ENCODE results near the gene AKAP14. TPM values are rescaled to one million over a fixed set of nuclear protein-coding genes. Genes with fewer than 3 reads are reported as not detected.
"Not testable (repeated sequence)": the region's sequence is repeated elsewhere in the genome, so short reads cannot be mapped to it uniquely, and the experiment has no call there.

AKAP14 gene
- polyA plus RNA-seq, 1 donor (not counting 4 experiments of a cell fraction or from before 2014, with no cell fraction given) = not detected

DNA sequence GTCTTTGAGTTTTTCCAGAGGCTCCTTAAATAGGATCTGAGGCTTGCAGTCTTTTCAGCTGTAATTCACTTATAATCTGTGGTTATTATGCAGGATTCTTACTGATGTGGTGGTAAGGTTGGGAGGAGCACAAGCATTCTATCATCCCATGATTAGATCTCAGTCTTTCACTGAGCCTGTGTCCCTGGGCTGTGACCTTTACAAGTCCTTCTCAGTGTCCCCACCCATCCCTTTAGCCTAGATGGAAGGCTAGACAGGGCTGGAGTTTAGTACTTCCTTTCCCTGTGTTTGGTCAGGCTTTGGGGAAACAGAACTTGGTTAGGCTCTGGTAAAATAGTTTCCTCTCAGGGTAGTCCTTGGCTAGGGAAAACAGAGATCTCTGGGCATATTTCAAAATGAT, 64.9 kb downstream of the AKAP14 start:
- Histone ChIP-seq H4K20me1 (ENCODE audit: control insufficient read depth, extremely low read depth, insufficient read depth, low read length) (no peaks in the 10 kb centered on the region), H3K4me1 (ENCODE audit: control insufficient read depth, extremely low read depth, insufficient read depth, low read length) (no peaks in the 10 kb centered on the region), H3K9ac (ENCODE audit: control insufficient read depth, extremely low read depth, insufficient read depth, low read length) (no peak overlapping the region), H3K4me3 (ENCODE audit: control insufficient read depth in 2 of 3, extremely low read depth in 1 of 3, insufficient read depth in 2 of 3, low read depth in 1 of 3, low read length in 3 of 3) (no peak overlapping the region), H3K4me2 (ENCODE audit: control insufficient read depth, extremely low read depth, insufficient read depth, low read depth, low read length) (no peak overlapping the region), H2AFZ (ENCODE audit: control insufficient read depth, low read length) (no peak overlapping the region), H3K79me2 (ENCODE audit: control insufficient read depth, insufficient read depth, low read length) (no peaks in the 10 kb centered on the region), H3K36me3 (ENCODE audit: control insufficient read depth in 2 of 2, extremely low read depth in 1 of 2, insufficient read depth in 2 of 2, low read length in 2 of 2) (no peaks in the 10 kb centered on the region), H3K9me3 (ENCODE audit: control insufficient read depth, low read depth, low read length) (no peaks in the 10 kb centered on the region), H3K9me1 (ENCODE audit: control insufficient read depth, extremely low read depth, insufficient read depth, low read length) (no peaks in the 10 kb centered on the region), H3K27me3 (ENCODE audit: control insufficient read depth, extremely low read depth, insufficient read depth, low read length) (no peaks in the 10 kb centered on the region), H3K27ac (ENCODE audit: control insufficient read depth, insufficient read depth, low read length) (no peak overlapping the region)
- dilution Hi-C loops (cut with MboI; ENCODE audit: extremely low pct_ligation_motif_present, low sequenced_read_pairs) = no loop called here
- TF ChIP-seq, protein P1, sequence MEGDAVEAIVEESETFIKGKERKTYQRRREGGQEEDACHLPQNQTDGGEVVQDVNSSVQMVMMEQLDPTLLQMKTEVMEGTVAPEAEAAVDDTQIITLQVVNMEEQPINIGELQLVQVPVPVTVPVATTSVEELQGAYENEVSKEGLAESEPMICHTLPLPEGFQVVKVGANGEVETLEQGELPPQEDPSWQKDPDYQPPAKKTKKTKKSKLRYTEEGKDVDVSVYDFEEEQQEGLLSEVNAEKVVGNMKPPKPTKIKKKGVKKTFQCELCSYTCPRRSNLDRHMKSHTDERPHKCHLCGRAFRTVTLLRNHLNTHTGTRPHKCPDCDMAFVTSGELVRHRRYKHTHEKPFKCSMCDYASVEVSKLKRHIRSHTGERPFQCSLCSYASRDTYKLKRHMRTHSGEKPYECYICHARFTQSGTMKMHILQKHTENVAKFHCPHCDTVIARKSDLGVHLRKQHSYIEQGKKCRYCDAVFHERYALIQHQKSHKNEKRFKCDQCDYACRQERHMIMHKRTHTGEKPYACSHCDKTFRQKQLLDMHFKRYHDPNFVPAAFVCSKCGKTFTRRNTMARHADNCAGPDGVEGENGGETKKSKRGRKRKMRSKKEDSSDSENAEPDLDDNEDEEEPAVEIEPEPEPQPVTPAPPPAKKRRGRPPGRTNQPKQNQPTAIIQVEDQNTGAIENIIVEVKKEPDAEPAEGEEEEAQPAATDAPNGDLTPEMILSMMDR (optimal IDR thresholded peaks at IDR 0.05 in 1 of 3, IDR thresholded peaks at IDR 0.05 in 1 of 3, conservative IDR thresholded peaks at IDR 0.05 in 1 of 3; ENCODE audit: extremely low read depth in 1 of 3, insufficient read depth in 2 of 3, low read length in 3 of 3) = no peak
- no peak for TF ChIP-seq EZH2 (IDR thresholded peaks at IDR 0.05; ENCODE audit: low read length)
- DNase-seq (ENCODE audit: low read depth, low spot score) = no peak
- FAIRE-seq = no peak

DNA sequence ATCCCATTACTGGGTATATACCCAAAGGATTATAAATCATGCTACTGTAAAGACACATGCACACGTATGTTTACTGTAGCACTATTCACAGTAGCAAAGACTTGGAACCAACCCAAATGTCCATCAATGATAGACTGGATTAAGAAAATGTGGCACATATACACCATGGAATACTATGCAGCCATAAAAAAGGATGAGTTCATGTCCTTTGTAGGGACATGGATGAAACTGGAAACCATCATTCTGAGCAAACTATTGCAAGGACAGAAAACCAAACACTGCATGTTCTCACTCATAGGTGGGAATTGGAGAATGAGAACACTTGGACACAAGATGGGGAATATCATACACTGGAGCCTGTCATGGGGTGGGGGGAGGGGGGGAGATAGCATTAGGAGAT, 71.1 kb downstream of the AKAP14 start:
- H2AFZ ChIP-seq (ENCODE audit: control insufficient read depth, low read length); H3K4me3 ChIP-seq (ENCODE audit: control insufficient read depth in 2 of 3, extremely low read depth in 1 of 3, insufficient read depth in 2 of 3, low read depth in 1 of 3, low read length in 3 of 3); H3K9me1 ChIP-seq (ENCODE audit: control insufficient read depth, extremely low read depth, insufficient read depth, low read length); H3K9me3 ChIP-seq (ENCODE audit: control insufficient read depth, low read depth, low read length); FAIRE-seq; dilution Hi-C loops (cut with MboI; ENCODE audit: extremely low pct_ligation_motif_present, low sequenced_read_pairs); H3K4me2 ChIP-seq (ENCODE audit: control insufficient read depth, extremely low read depth, insufficient read depth, low read depth, low read length); H3K9ac ChIP-seq (ENCODE audit: control insufficient read depth, extremely low read depth, insufficient read depth, low read length); H3K79me2 ChIP-seq (ENCODE audit: control insufficient read depth, insufficient read depth, low read length); DNase-seq (ENCODE audit: low read depth, low spot score); H3K27me3 ChIP-seq (ENCODE audit: control insufficient read depth, extremely low read depth, insufficient read depth, low read length); H3K36me3 ChIP-seq (ENCODE audit: control insufficient read depth in 2 of 2, extremely low read depth in 1 of 2, insufficient read depth in 2 of 2, low read length in 2 of 2); H3K4me1 ChIP-seq (ENCODE audit: control insufficient read depth, extremely low read depth, insufficient read depth, low read length); H3K27ac ChIP-seq (ENCODE audit: control insufficient read depth, insufficient read depth, low read length); H4K20me1 ChIP-seq (ENCODE audit: control insufficient read depth, extremely low read depth, insufficient read depth, low read length): not testable (repeated sequence)

Other genes with a start within 250 kb of the AKAP14 start
- 9.8 to 14.0 TPM (median 12.6 TPM) in 3 replicates for gene SEPTIN6, start 202.7 kb upstream of the AKAP14 start, polyA plus RNA-seq
- 0.05 TPM in 2 of 3 replicates, not detected in the other for gene SOWAHD, start 137.3 kb upstream of the AKAP14 start, polyA plus RNA-seq
- 2,139 to 2,988 TPM (median 2,842 TPM) in 3 replicates for gene RPL39, start 104.3 kb upstream of the AKAP14 start, polyA plus RNA-seq
- gene UPF3B, start 42.9 kb upstream of the AKAP14 start, polyA plus RNA-seq = 4.9 to 9.5 TPM (median 7.2 TPM) in 3 replicates
- gene RNF113A, start 24.2 kb upstream of the AKAP14 start, polyA plus RNA-seq = 8.4 to 11.6 TPM (median 10.5 TPM) in 3 replicates
- 150 to 282 TPM (median 207 TPM) in 3 replicates for gene NDUFA1, start 24.1 kb upstream of the AKAP14 start, polyA plus RNA-seq
- gene NKAP, start 47.9 kb downstream of the AKAP14 start, polyA plus RNA-seq = 2.3 to 4.6 TPM (median 3.1 TPM) in 3 replicates
- 0.03 TPM in 1 of 3 replicates, not detected in the others for gene RHOXF2B, start 181.8 kb downstream of the AKAP14 start, polyA plus RNA-seq
- not detected in 3 replicates for gene RHOXF1, start 220.0 kb downstream of the AKAP14 start, polyA plus RNA-seq